GM21360 (cell line): ENCODE results near the gene GRB10.

Source experiments
- ATAC-seq: cut with Tn5 transposase; IDR thresholded peaks from one replicate; pipeline ENCODE4 v1.9.1; 2021; ENCODE audit warnings: mild to moderate bottlenecking, moderate library complexity; ENCODE audit not compliant: unreplicated experiment

GRB10 gene

GRCh38 chr7:50658696-50659095 lies 124.0 kb downstream of the GRB10 start:
- ATAC-seq, result no peak

- no peak for ATAC-seq
Observed at GRCh38 chr7:50657912-50658311, 124.8 kb downstream of the GRB10 start.

- ATAC-seq, result no peak
Observed at GRCh38 chr7:50657341-50657873, 125.3 kb downstream of the GRB10 start.

GRCh38 chr7:50656141-50656895 lies 126.4 kb downstream of the GRB10 start:
- no peak for ATAC-seq

- ATAC-seq, result no peak
Observed at GRCh38 chr7:50655490-50655889, 127.2 kb downstream of the GRB10 start.

GRCh38 chr7:50655020-50655419 lies 127.7 kb downstream of the GRB10 start:
- no peak for ATAC-seq

GRCh38 chr7:50653981-50654425 lies 128.7 kb downstream of the GRB10 start:
- no peak for ATAC-seq

- no peak for ATAC-seq
Observed at GRCh38 chr7:50653126-50653864, 129.4 kb downstream of the GRB10 start.

GRCh38 chr7:50652400-50653125 lies 130.1 kb downstream of the GRB10 start:
- ATAC-seq, result no peak

- peak; percentile 72 for ATAC-seq
Observed at GRCh38 chr7:50651271-50651989, 131.3 kb downstream of the GRB10 start.

- no peak for ATAC-seq
Observed at GRCh38 chr7:50650057-50650664, 132.5 kb downstream of the GRB10 start.

- no peak for ATAC-seq
Observed at GRCh38 chr7:50649259-50649885, 133.3 kb downstream of the GRB10 start.

- no peak for ATAC-seq
Observed at GRCh38 chr7:50648570-50649169, 134.0 kb downstream of the GRB10 start.

- ATAC-seq, result no peak
Observed at GRCh38 chr7:50648076-50648475, 134.6 kb downstream of the GRB10 start.

GRCh38 chr7:50647286-50647980 lies 135.3 kb downstream of the GRB10 start:
- no peak for ATAC-seq

- ATAC-seq, result no peak
Observed at GRCh38 chr7:50646069-50646468, 136.6 kb downstream of the GRB10 start.

GRCh38 chr7:50645186-50645585 lies 137.5 kb downstream of the GRB10 start:
- ATAC-seq, result no peak

GRCh38 chr7:50644586-50644985 lies 138.1 kb downstream of the GRB10 start:
- no peak for ATAC-seq

- ATAC-seq, result no peak
Observed at GRCh38 chr7:50644114-50644513, 138.6 kb downstream of the GRB10 start.
